Neural crest cell (in vitro differentiated cells): ENCODE data around the gene RPS19. TPM values are rescaled to one million over a fixed set of nuclear protein-coding genes. Genes with fewer than 3 reads are reported as not detected.

ENCODE experiments used
- DNase-seq: peaks from one replicate; pipeline ENCODE4 v3.0.0; 2021; ENCODE audit warnings: low read depth, mixed read lengths, low spot score
- H3K27ac Mint-ChIP-seq: one replicate; pipeline ENCODE4 v1.8.0; 2021; ENCODE audit warnings: mild to moderate bottlenecking, mixed read lengths; ENCODE audit not compliant: unreplicated experiment
- H3K27me3 Mint-ChIP-seq: 2 replicates; pipeline ENCODE4 v1.8.0; 2021; ENCODE audit warnings: low read depth, mild to moderate bottlenecking, mixed read lengths
- H3K36me3 Mint-ChIP-seq: 2 replicates; pipeline ENCODE4 v1.8.0; 2021; ENCODE audit warnings: low read depth, mild to moderate bottlenecking, mixed read lengths
- H3K4me1 Mint-ChIP-seq: 2 replicates; pipeline ENCODE4 v1.8.0; 2021; ENCODE audit warnings: mixed read lengths
- H3K4me3 Mint-ChIP-seq: one replicate; pipeline ENCODE4 v1.8.0; 2021; ENCODE audit warnings: mild to moderate bottlenecking, mixed read lengths
- H3K9me3 Mint-ChIP-seq: 2 replicates; pipeline ENCODE4 v1.8.0; 2021; ENCODE audit warnings: mixed read lengths
- total RNA-seq: library from RNA; stranded (reverse); gene quantifications from 2 replicates; pipeline ENCODE4 v1.2.1, GENCODE V29; 2021
- TF ChIP-seq, protein P1 (sequence below): fragments of 200-600 bp; sonication (generic); conservative IDR thresholded peaks from 2 replicates; pipeline ENCODE4 v1.5.0; 2021; ENCODE audit warnings: antibody characterized with exemption, mild to moderate bottlenecking

RPS19 gene
- total RNA-seq, 1 donor from 2014 or later = 2,613 TPM

DNA sequence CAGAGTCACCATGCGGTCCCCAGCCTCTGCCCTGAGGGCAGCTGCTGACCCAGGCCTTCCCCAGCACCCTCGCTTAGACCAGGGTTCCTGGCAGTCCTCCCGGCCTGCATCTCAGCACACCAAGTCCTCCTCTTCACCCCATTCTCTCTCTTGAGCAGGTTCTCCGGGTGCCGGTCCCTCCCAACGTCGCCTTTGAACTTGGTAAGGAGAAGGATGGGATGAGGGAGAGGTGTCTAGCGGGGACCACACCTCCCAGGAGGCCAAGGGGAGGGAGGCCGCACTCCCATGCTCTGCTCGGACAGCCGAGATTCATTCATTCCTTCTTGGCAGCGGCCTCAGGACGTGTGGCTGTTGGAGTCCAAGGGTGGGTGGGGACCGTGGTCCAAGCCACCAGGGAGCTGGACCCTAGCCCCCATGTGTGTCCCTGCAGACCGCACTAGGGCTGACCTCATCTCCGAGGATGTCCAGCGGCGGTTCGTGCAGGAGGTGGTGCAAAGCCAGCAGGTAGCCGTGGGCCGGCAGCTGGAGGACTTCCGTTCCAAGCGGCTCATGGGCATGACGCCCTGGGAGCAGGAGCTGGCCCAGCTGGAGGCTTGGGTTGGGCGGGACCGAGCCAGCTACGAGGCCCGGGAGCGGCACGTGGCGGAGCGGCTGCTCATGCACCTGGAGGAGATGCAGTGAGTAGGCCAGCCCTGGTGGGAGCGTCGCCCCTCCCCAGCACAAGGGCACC lies 32.3 kb downstream of the RPS19 start:
- Mint-ChIP-seq H3K36me3 (peaks cover 3% of the 10 kb centered on the region), H3K9me3 (no peaks in the 10 kb centered on the region), H3K27me3 (no peaks in the 10 kb centered on the region), H3K4me3 (no peak overlapping the region), H3K27ac (no peak overlapping the region), H3K4me1 (peaks cover 7% of the 10 kb centered on the region)
- DNase-seq = no peak
- TF ChIP-seq, protein P1, sequence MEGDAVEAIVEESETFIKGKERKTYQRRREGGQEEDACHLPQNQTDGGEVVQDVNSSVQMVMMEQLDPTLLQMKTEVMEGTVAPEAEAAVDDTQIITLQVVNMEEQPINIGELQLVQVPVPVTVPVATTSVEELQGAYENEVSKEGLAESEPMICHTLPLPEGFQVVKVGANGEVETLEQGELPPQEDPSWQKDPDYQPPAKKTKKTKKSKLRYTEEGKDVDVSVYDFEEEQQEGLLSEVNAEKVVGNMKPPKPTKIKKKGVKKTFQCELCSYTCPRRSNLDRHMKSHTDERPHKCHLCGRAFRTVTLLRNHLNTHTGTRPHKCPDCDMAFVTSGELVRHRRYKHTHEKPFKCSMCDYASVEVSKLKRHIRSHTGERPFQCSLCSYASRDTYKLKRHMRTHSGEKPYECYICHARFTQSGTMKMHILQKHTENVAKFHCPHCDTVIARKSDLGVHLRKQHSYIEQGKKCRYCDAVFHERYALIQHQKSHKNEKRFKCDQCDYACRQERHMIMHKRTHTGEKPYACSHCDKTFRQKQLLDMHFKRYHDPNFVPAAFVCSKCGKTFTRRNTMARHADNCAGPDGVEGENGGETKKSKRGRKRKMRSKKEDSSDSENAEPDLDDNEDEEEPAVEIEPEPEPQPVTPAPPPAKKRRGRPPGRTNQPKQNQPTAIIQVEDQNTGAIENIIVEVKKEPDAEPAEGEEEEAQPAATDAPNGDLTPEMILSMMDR = no peak

DNA sequence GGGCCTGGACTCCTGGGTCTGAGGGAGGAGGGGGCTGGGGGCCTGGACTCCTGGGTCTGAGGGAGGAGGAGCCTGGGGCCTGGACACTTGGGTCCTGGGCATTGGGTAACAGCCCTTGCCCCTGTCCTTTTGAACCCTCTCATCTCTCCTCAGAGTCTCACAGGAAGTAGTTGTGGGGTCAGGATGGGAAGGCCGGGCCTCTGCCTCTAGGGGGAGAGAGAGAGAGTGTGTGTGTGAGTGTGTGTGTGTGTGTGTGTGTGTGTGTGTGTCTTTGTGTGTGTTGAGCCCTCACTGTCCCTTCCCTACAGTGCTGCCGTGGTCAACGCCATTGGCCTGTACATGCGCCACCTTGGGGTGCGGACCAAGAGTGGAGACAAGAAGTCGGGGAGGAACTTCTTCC lies 33.8 kb downstream of the RPS19 start:
- Mint-ChIP-seq H3K4me1 (peaks cover 3% of the 10 kb centered on the region), H3K27ac (no peak overlapping the region), H3K27me3 (no peaks in the 10 kb centered on the region), H3K36me3 (peaks cover 3% of the 10 kb centered on the region), H3K9me3 (no peaks in the 10 kb centered on the region), H3K4me3 (no peak overlapping the region)
- TF ChIP-seq, protein P1 = no peak
- DNase-seq = no peak

DNA sequence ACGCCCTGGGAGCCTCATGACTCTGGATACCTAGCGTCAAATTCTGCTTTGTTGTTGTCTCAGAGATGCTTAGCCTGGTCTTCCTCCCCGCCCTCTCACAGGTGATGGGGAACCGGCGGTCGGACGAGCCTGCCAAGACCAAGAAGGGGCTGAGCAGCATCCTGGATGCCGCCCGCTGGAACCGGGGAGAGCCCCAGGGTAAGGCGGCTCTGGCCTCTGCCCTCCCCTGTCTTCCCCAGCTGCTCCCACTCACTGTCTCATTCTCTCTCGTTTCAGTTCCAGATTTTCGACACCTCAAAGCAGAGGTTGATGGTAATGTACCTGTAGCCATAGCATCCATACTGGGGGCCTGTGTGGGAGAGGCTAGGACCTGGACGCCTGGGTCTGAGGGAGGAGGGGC lies 34.3 kb downstream of the RPS19 start:
- no peaks in the 10 kb centered on the region for H3K27me3 Mint-ChIP-seq
- H3K27ac Mint-ChIP-seq = no peak overlapping the region
- H3K4me1 Mint-ChIP-seq = peaks cover 3% of the 10 kb centered on the region
- no peaks in the 10 kb centered on the region for H3K9me3 Mint-ChIP-seq
- H3K4me3 Mint-ChIP-seq = no peak overlapping the region
- H3K36me3 Mint-ChIP-seq = peaks cover 6% of the 10 kb centered on the region
- TF ChIP-seq, protein P1 = no peak
- no peak for DNase-seq

DNA sequence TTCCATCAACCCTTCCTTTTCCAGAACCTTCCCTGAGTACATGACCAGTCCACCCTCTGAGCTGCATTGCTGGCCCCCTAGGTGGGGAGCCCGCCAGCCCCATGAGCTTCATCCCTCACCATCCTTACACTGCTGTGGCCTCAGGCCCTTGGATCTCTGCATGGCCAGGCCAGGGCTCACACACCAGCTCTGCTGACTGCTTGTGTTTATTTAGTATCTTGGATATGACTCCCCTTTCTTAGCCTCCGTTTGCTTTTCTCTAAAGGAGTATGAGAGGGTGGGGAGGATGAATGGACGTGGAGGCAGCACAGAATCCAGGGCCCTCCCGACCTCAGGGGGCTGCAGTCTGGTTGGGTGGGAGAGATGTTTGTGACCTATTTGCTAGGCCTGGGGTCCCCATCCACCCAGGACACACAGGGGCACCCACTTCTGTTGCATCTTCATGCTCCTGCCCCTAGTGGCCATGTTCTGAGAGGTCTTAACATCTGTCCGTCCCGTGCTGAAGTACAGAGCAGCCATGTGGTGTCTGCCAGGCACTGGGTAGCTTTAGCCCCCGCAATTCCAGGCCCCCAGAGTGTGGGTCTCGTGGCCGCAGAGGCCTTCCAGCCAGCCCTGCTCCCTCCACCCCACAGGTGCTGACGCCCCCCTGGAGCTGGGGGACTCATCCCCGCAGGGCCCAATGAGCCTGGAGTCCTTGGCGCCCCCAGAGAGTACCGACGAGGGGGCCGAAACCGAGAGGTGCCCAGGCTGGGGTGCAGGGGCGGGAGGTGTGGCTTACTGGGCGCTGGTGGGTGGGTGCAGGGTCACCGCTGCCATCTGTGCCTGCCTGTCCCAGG lies 35.9 kb downstream of the RPS19 start:
- no peak for DNase-seq
- H3K9me3 Mint-ChIP-seq = no peaks in the 10 kb centered on the region
- no peaks in the 10 kb centered on the region for H3K27me3 Mint-ChIP-seq
- H3K36me3 Mint-ChIP-seq = peaks cover 6% of the 10 kb centered on the region
- peaks cover 3% of the 10 kb centered on the region for H3K4me1 Mint-ChIP-seq
- H3K27ac Mint-ChIP-seq = peak overlapping the region; percentile 73
- H3K4me3 Mint-ChIP-seq = peak overlapping the region; percentile 34
- TF ChIP-seq, protein P1 = peak; percentile 41

DNA sequence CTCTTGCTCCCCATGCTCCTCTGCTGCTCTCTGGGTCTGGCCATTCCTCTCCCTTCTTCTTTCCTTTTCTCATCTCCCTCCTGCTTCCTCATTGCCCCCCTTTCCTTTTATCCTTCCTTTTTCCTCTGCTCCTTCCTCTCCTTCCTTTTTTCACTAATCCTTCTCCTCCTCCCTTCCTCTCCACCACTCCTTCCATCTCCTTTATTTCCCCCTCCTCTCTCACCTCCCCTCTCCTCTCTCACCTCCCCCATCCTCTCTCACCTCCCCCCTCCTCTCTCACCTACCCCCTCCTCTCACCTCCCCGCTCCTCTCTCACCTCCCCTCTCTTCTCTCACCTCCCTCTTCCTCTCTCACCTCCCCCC lies 36.5 kb downstream of the RPS19 start:
- H3K4me3 Mint-ChIP-seq = no peak overlapping the region
- H3K4me1 Mint-ChIP-seq = peaks cover 3% of the 10 kb centered on the region
- no peaks in the 10 kb centered on the region for H3K9me3 Mint-ChIP-seq
- no peak overlapping the region for H3K27ac Mint-ChIP-seq
- TF ChIP-seq, protein P1 = no peak
- no peaks in the 10 kb centered on the region for H3K27me3 Mint-ChIP-seq
- no peak for DNase-seq
- H3K36me3 Mint-ChIP-seq = peaks cover 6% of the 10 kb centered on the region
